AG08396 (cell line): ENCODE data around the gene AURKA.
A peak's percentile ranks its signal among the peaks of the same experiment; 100 is the strongest.

Source experiments
- DNase-seq: peaks from one replicate; pipeline ENCODE4 v3.0.0; 2012; ENCODE audit warnings: low spot score, mixed read lengths

AURKA gene

DNA sequence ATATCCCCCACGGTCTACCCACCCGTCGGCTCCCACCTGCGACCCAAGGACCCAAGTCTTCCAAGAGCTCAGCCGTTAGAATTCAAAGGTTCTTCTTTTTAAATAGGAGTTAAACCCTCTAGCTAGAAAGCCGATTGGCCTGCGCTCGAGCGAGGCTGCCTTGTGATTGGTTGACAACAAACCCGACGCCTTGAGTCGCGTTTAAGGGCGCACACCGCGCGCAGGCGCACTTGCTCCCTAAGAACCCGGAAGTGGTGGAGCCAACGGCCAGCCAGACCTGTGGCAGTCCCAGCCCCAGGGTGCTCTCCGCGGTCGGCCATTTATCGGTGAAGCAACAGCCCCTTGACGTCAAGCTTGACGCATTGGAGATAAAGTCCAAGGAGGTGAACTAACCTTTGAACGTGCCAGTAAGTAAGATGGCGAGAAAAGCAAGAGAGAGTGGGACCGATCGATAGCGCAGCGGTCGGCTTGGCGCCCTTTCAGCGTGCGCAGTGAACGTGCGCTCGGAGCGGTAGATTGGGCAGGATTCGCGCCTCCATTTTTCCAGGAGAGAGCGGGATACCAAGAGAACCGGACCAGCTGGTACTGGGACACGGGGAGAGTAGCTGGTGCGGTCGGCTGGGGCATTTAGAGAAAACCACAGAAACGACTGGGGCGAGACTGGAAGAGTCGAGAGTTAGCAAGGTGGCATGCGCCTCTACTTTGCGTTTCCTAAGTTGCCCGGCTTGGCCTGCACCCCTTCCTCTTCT lies at the start of gene AURKA, which contains the start of gene CSTF1:
Gene AURKA, minus strand, starts transcription at position 84 of the 749 bp plus-strand sequence. CDS start 4,018 bp downstream, outside the sequence.
Gene CSTF1, plus strand, starts transcription at position 514 of the 749 bp plus-strand sequence. CDS start 2,908 bp downstream, outside the sequence.
- DNase-seq: peak; percentile 99

DNA sequence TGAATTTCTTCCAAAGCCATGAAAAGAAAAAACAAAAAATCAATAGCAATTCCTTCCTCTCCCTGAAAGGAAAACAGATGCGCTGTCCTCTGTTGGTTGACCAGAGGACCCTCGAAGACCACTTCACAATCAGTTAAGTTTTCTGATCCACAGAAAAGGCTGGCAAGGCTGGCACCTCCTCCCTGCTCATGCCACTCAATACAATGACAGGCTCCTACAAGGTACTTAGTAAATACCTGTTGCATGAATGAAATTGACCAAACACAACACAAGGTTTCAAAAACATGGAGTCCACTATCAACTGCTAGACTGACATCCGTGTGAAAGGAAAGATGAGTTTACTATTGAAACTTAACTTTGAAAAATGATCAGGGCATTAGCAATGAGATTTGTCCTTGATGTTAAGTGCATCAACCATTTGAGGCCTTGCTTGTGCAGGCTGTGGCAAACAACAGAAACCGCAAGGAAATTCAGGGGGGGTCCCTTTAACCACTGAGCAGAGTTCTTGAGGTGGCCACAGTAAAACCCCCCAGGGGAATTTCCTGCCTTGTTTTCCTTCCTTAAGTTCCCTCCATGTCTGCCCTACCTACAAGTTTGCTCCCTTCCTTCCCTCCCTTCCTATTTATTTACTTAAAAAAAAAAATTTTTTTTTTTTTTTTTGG lies 48.5 kb upstream of the AURKA start:
- no peak for DNase-seq

DNA sequence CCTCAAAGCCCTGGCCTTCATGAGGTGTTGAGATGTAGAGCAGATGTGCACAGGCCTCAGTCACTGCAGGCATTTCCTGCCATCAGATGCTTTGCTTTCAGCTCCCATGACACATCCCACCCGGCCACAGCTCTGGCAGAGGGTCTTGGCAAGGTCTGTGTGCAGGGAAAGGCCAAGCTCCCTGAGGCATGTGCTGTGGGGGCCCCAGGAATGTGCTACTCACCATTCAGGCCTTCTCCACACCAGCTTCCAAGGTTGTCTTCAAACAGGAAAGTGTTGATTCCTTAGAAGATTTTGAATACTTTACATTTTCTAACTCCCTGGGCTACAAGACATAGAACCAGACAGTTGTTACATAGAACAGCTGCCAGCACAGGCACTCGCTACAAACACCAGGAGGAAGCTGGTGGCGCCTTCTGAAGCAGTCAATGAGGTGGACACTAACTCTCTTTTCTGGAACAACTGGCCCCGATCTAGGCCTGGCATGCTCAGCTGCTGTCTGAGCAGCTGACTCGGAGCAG lies 47.8 kb upstream of the AURKA start:
- DNase-seq: peak; percentile 90

- no peak for DNase-seq
These were observed 46.3 kb upstream of the AURKA start for GRCh38 chr20:56438284-56438683.

- DNase-seq: no peak
These were observed 45.4 kb upstream of the AURKA start for GRCh38 chr20:56437196-56437960.

DNA sequence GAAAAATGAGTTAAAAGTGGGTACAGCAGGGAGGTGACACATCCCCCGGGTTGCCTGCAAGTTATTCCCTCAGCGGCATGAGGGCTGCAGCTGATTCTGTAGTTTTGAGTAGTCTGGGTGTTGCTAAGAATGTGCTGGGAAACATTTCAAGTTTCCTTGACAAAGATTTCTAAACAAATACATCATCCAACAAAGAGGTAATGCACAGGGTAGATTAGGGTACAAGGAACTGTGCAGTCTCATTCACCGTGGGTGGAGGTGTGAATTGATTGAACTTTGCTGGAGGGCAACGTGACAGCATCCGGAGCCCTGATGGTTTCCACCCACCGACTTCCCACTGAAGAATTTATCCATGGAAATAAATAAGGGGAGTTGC lies 41.9 kb upstream of the AURKA start:
- DNase-seq: peak; percentile 58

DNA sequence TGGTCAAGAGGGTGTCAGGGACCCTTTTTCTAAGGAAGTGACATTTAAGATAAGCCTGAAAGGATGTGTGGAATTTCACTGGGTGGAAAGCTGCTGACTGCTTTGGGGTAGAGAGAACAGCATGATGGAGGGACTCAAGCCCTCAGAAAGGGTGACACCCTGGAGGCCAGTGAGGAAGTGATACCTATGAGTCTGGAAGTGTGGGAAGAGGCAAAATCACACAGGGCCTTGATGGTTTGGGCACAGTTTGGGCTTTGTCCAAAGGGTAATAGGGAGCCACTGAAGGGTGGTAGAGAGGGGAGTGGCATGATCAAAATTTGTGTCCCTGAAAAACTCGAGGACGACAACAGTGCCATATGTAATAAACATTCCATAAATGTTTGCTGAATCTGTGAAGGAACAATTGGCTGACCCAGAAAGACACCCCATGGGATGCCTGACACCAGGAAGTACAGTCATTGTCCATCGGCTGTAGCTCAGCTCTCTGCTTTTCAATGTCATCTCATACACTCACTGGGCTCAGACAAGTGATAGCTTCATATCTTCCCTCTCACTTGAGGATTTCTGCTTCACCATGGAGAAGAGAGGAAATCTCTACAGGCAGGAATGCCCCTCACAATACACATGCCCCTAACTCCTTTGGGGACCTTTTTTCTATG lies 41.3 kb upstream of the AURKA start:
- peak; percentile 29 for DNase-seq

- no peak for DNase-seq
These were observed 39.5 kb upstream of the AURKA start for GRCh38 chr20:56431471-56431870.

GRCh38 chr20:56430957-56431356 lies 38.9 kb upstream of the AURKA start:
- DNase-seq: no peak

- DNase-seq: peak; percentile 36
These were observed 38.4 kb upstream of the AURKA start for GRCh38 chr20:56430461-56430860.

DNA sequence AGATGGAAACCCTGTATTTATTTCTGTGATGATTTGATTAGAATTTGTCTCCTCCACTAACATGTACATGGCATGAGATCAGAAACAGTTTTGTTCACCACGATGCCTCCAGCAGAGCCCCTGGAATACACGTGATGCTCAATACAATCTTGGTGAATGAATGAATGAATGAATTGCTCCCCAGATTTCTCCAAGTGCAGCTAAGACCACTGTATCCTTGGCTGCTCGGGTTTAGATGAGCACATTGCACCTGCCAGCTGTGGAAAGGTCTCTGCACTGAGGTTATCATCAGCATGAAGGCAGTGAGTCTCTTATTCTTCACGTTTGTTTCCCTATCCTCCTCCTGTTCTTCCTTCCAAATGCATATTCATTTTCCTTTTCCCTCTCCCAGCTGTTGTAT lies 37.9 kb upstream of the AURKA start:
- DNase-seq: no peak

DNA sequence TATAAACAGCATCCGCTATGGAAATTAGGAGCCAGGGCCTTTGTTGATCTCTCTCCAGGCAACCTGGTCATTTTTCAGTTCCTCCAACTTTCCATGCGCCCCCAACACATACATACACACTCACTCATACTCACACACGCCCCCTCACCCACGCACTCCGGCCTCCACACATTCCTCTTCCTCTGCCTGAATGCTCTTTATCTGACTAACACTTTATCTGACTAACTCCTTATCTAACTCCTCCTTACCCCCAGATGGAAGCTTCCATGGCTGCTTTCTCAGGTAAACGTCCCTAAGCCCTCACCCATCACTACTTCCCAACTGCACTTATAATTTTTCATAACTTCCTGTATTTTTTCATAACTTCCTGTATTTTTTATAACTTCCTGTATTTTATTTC lies 37.5 kb upstream of the AURKA start:
- peak; percentile 57 for DNase-seq

GRCh38 chr20:56428881-56429280 lies 36.9 kb upstream of the AURKA start:
- DNase-seq: no peak

DNA sequence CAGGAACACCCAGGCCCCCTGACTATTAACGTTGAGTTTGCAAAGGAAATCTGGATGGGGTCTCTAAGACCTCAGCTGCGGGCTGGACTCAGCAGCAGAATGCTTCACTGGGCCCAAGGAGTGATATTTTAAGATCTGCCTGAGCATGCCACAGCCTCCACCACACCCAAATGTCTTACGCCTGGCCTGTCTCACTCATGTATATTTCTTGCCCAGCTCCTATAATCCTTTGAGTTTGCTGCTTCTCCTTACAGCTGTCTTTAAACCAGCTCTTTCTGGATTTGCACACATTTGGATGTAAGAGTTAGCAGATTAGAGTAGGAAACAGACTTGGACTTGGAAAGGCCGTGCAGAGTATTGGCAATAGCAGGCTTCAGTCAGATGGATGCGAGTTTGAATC lies 36.4 kb upstream of the AURKA start:
- DNase-seq: no peak

DNA sequence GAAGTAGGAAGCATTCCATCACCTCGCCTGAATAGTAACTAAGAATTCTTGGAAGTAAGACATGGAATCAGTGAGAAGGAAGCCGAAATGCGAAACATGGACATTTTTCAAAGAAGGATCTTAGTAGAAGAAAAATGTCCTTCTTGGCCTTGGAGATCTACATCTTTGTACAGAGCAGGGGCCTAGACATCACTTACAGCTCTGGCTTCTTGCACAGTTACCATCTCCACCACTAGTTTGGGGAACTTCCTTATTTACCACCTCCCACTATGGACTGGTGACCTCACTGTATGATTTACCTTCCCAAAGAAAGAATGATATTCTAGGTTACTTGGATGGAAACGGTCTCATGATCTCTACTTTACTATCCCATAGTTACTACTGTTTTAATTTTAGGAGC lies 35.8 kb upstream of the AURKA start:
- DNase-seq: no peak

DNA sequence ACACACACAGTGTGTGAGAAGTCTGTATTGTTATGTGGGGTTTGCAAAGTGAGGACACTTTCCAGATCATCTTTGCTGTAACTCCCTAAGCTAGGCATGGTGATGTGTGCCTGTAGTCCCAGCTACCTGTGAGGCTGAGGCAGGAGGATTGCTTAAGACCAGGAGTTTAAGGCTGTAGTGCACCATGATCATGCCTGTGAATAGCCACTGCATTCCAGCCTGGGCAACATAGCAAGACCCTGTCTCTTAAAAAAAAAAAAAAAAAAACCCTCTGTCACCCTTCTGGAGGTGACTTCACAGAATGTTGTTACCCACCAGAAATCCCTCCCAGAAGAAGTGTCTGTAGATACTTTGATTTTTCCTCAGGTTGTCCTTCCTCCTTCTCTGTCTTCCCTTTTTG lies 34.9 kb upstream of the AURKA start:
- no peak for DNase-seq

DNA sequence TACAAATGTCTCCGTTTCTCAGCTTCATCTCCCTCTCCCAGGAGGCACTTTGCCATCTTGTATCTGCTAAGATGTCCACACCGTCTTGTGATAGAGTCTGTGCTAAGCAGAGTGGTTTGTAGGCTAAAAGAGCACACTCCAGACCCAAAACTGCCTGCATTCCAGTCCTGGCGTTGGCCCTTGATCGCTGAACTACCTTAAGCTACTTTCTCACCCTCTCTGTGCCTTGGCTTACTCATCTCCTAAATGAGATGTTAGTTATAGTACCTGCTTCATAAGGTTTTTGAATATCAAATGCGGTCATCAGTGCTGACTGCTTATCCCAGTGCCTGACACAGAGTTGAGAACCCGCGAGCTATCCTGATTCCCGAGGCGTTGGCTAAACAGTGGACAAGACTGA lies 34.0 kb upstream of the AURKA start:
- DNase-seq: no peak

DNA sequence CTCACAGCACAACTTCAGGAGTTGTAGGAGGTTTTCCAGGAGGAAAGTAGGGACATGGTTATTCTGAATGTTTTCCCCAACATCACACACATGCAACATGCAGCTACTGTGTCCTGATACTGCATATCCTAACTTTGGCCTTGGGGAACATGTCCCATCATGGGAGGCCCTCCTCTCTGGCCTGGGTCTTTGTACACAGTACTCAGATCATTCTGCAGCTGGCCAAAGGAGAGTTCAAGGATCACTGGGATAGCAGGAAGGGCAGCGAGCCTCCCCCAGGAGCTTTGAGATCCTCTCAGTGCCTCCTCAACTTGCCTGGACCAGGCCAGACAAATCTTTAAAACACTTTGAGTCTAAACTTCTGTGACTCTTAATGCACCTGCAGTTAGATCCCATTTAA lies 32.9 kb upstream of the AURKA start:
- no peak for DNase-seq

DNA sequence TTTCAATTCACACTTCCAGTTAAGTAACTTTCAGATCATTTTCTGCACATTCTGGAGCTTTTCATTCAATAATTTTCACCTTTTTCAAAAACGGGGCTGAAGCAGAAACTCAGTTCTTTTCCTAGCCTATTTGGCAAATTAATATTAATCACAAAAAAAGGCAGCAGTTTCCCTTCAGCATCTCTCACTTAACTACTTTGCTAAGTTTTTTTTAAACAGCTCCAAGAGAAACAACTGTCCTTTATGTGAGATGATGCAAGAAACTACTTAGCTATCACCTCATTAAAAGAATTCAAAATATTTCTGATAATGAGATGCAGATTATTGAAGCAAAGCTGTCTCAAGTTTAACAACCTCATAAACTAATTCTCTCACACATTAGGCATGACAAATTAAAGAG lies 31.9 kb upstream of the AURKA start:
- no peak for DNase-seq

DNA sequence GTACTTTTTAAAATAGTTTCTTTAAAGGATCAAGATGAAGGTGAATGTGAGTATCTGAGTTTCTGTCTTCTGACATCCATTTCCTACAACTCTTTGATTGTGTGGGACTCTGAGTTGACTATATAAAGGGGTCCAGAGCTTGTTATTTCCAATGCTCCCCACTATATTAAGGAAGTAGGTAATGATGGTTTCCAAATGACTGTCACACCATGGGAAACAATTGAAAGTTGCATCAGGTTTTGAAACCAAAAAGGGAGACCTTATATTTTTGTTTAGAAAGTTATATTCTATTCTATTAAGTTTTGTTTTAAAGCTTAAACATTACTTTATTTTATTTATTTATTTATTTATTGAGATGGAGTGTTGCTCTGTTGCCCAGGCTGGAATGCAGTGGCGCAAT lies 31.2 kb upstream of the AURKA start:
- no peak for DNase-seq

DNA sequence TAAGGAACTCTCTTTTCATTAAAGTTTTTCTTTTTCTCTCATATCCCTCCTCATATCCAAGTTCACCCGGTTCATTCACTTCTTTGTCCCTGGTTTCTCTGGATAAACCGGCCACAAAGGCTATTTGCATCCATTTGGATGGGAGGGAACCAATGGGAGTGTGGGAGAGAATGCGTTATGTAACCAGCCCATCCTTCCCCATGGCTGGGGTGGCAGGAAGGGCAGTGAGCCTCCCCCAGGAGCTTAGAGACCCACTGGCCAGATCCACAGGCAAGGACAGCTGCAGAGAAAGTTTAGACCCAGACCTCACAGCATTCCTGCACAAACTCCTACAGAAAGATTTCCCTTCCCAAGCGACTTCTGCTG lies 30.8 kb upstream of the AURKA start:
- DNase-seq: no peak
